SU-DHL-6 (cell line): Measurements from ENCODE around the gene MYOT.

Experiments
- EZH2phosphoT487 ChIP-seq: fragments of 200-600 bp; sonication (generic), shearing (Covaris generic); conservative IDR thresholded peaks from 2 replicates; pipeline ENCODE4 v1.6.1; 2018; ENCODE audit warnings: mild to moderate bottlenecking, antibody characterized with exemption, low read length, moderate library complexity, mixed read lengths
- TF ChIP-seq, protein P1 (sequence below): fragments of 200-600 bp; sonication (generic); IDR thresholded peaks from one replicate; pipeline ENCODE4 v1.5.1; 2017; ENCODE audit warnings: antibody characterized with exemption, mild to moderate bottlenecking, low read length, moderate library complexity; ENCODE audit not compliant: insufficient read depth, poor library complexity, severe bottlenecking

- TF ChIP-seq, protein P1, sequence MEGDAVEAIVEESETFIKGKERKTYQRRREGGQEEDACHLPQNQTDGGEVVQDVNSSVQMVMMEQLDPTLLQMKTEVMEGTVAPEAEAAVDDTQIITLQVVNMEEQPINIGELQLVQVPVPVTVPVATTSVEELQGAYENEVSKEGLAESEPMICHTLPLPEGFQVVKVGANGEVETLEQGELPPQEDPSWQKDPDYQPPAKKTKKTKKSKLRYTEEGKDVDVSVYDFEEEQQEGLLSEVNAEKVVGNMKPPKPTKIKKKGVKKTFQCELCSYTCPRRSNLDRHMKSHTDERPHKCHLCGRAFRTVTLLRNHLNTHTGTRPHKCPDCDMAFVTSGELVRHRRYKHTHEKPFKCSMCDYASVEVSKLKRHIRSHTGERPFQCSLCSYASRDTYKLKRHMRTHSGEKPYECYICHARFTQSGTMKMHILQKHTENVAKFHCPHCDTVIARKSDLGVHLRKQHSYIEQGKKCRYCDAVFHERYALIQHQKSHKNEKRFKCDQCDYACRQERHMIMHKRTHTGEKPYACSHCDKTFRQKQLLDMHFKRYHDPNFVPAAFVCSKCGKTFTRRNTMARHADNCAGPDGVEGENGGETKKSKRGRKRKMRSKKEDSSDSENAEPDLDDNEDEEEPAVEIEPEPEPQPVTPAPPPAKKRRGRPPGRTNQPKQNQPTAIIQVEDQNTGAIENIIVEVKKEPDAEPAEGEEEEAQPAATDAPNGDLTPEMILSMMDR, result no peak
- no peak for TF ChIP-seq EZH2phosphoT487
Measured at GRCh38 chr5:137876101-137876500, 8.4 kb downstream of the MYOT start.
